WTC11 (cell line): Measurements from ENCODE around the gene NAA25.

ENCODE experiments used
- CTCF ChIP-seq: fragments of 200-600 bp; IDR thresholded peaks from 2 replicates; pipeline ENCODE4 v1.8.0; 2022; ENCODE audit warnings: antibody characterized with exemption
- USF2 ChIP-seq: sonication (generic); formaldehyde crosslinking; IDR thresholded peaks from 2 replicates; pipeline ENCODE4 v1.8.1; 2023; ENCODE audit warnings: mild to moderate bottlenecking, missing genetic modification reagents, moderate library complexity
- TF ChIP-seq, protein P1 (sequence below): sonication (generic); formaldehyde crosslinking; IDR thresholded peaks from 2 replicates; pipeline ENCODE4 v1.8.0; 2023; ENCODE audit warnings: missing genetic modification reagents

DNA sequence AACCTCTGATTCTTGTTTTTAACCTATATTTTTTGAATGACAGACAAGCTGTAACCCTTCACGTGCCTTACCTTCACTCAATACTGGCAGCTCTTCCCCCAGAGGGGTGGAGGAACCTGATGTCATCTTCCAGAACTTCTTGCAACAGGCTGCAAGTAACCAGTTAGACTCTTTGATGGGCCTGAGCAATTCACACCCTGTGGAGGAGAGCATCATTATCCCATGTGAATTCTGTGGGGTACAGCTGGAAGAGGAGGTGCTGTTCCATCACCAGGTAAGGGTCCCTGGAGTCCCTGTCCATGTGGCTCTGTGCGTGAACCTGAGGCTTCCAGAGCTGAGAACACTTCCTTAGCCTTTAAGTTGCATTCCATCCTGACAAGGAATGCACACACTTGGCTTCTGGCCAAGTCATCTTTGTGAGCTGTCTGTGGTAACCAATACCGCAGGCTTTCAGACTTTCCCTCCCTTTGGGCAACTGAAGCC lies 39.5 kb upstream of the NAA25 start:
- TF ChIP-seq USF2 (CRISPR knock-in tag) = no peak
- TF ChIP-seq, protein P1, sequence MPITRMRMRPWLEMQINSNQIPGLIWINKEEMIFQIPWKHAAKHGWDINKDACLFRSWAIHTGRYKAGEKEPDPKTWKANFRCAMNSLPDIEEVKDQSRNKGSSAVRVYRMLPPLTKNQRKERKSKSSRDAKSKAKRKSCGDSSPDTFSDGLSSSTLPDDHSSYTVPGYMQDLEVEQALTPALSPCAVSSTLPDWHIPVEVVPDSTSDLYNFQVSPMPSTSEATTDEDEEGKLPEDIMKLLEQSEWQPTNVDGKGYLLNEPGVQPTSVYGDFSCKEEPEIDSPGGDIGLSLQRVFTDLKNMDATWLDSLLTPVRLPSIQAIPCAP (CRISPR knock-in tag) = no peak
- TF ChIP-seq CTCF = no peak
